Right renal cortex interstitium (tissue), 3 donors: ENCODE data around the gene NDUFS2. TPM values are rescaled to one million over a fixed set of nuclear protein-coding genes. Genes with fewer than 3 reads are reported as not detected.

Experiments used
- DNase-seq, 3 donors: peaks; one replicate each; pipeline ENCODE4 v3.0.0-alpha.2; 2013; ENCODE audit warnings: low read depth in 3 of 3, low spot score in 2 of 3
- polyA plus RNA-seq, 3 donors: library from polyadenylated mRNA; unstranded; fragments of 120-200 nt; gene quantifications; one replicate each; pipeline ENCODE4 v1.2.1, GENCODE V29; 2013; ENCODE audit not compliant: insufficient read length in 3 of 3

Gene NDUFS2
- polyA plus RNA-seq = 100 to 1,000 TPM; 206 to 223 (median 214) TPM

- DNase-seq = peak; percentile 95 to 98 (median 97)
Observed at GRCh38 chr1:161201836-161202712, at the start of gene NDUFS2. Gene NDUFS2, plus strand, starts transcription at chr1:161202367. Its CDS starts 19 bp downstream, at chr1:161202386.

- no peak for DNase-seq
Observed at GRCh38 chr1:161153176-161153575, 49.0 kb upstream of the NDUFS2 start.

GRCh38 chr1:161153682-161154337 lies 48.4 kb upstream of the NDUFS2 start, which contains the start of gene UFC1:
Gene UFC1, plus strand, starts transcription at chr1:161153978. Its CDS starts 20 bp downstream, at chr1:161153998.
- peak; percentile 80 to 93 (median 81) for DNase-seq

- DNase-seq = no peak
Observed at GRCh38 chr1:161157867-161158266, 44.3 kb upstream of the NDUFS2 start.

GRCh38 chr1:161158316-161159010 lies 43.7 kb upstream of the NDUFS2 start:
- DNase-seq = no peak

GRCh38 chr1:161159087-161159912 lies 42.9 kb upstream of the NDUFS2 start, which contains the start of gene USP21:
Gene USP21, plus strand, starts transcription at chr1:161159500. Its CDS starts 1,141 bp downstream, at chr1:161160641.
- peak; percentile 80 to 89 (median 85) for DNase-seq

- no peak for DNase-seq
Observed at GRCh38 chr1:161159913-161160243, 42.3 kb upstream of the NDUFS2 start.

- no peak for DNase-seq
Observed at GRCh38 chr1:161160671-161161145, 41.5 kb upstream of the NDUFS2 start.

- DNase-seq = no peak
Observed at GRCh38 chr1:161161652-161162051, 40.5 kb upstream of the NDUFS2 start.

GRCh38 chr1:161162052-161162451 lies 40.1 kb upstream of the NDUFS2 start:
- DNase-seq = no peak

GRCh38 chr1:161162806-161163205 lies 39.4 kb upstream of the NDUFS2 start:
- DNase-seq = no peak

- no peak for DNase-seq
Observed at GRCh38 chr1:161163793-161164192, 38.4 kb upstream of the NDUFS2 start.

- no peak for DNase-seq
Observed at GRCh38 chr1:161164901-161165610, 37.1 kb upstream of the NDUFS2 start.

GRCh38 chr1:161165742-161166668 lies 36.2 kb upstream of the NDUFS2 start, which contains the start of gene PPOX:
Gene PPOX, plus strand, starts transcription at chr1:161166426. Its CDS starts 422 bp downstream, at chr1:161166848.
- peak; percentile 93 to 98 (median 93) for DNase-seq

- DNase-seq = no peak
Observed at GRCh38 chr1:161166669-161167548, 35.3 kb upstream of the NDUFS2 start.

GRCh38 chr1:161168906-161169305 lies 33.3 kb upstream of the NDUFS2 start:
- DNase-seq = no peak

- no peak for DNase-seq
Observed at GRCh38 chr1:161171191-161171590, 31.0 kb upstream of the NDUFS2 start.
